ENCODE data around the gene TENM3.

TENM3 gene

DNA sequence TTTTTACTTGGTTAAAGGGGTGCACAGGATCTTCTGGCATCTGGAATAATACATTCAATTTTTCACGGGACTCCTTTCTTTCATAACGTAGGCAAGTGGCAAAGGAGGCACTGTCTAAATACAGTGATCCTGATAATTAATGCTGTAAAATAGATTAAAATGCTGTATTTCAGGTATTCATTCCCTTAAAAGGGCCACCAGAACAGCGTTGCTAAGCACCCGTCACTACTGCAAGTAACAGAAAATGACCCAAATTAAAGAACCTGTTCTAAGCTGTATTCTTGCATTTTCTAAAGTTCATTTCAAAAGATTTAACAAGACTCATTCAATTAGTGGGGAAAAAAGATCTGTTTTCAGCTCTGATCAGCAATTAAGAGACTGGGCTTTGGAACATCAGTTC is 208.2 kb downstream of the TENM3 start:
- ATAC-seq = no peak
- no peak for DNase-seq

DNA sequence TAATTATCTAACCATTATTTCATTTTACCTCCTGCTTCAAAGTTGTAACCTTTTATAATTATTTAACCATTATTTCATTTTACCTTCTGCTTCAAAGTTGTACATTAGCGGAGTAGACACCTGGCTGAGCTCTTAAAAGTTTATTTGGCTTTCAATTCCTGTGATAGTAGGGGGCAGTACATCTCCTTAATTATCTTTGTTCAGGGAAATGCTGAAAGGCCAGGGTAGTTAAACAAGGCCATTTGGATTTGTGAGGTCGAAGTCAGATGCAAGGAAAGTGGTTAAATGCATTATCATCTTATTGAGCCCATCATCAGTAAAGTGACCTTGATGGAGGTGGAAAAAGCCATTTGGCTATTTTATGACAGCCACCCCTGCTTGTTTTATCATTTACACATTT is 210.6 kb downstream of the TENM3 start:
- ATAC-seq (no peak), DNase-seq (no peak)

DNA sequence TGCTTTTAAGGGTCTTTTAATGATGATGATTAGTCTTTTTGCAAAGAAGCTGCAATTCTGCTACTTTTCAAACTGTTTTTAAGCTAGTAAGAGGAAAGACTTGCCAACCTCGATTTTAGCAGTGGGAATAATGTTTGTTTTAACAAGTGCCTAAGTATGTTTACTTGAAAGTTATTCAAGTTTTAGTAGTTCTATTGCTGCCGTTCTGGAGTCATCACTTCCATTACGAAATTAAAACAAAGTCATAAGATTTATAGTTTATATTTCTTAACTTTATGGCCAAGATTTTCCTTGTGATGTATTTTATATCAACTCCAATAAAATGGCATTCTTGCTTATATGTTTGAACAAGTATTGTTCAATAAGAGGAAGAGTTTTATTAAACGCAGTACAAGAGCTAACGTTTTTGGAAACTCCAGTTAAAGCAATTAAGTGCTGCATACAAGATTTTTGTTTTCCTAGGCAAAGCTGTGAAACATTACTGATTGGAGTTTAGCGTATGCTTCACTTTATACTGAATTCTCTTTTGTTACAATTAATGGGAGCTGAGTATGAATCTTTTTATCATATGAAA is 211.3 kb downstream of the TENM3 start:
- DNase-seq (no peak), ATAC-seq (no peak)

DNA sequence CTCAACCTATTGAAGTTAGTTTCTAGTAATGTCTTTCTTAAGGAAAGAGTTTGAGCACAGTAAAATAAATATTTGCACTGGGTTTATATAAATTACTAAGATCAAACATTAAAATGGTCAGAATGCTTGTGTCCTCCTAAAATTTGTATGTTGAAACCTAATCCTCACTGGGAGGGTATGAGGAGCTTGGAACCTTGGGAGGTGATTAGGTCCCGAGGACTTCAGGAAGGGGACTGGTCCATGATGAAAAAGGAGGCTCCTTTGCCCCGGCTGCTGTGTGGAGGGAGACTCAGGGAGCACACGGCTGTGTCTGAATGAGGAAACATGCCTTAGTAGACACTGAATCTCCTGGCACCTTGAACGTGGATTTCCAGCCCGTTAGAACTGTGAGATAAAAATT is 221.9 kb downstream of the TENM3 start:
- ATAC-seq = no peak
- DNase-seq = no peak

DNA sequence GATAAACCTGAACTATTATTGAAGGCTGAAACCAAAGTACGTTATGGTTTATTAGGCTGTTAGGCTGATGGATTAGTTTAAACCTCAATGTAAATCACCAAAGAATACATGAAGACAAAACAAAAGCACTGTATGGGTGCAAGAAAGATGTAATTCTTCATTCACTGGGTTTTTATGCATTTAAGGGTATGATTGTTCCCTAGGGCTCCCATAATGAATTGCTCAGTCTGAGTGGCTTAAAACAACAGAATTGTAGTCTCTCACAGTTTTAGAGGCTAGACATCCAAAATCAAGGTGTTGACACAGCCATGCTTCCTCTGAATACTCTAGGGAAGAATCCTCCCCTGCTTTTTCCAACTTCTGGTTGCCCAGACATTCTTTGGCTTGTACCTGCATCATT is 222.8 kb downstream of the TENM3 start:
- no peak for DNase-seq
- no peak for ATAC-seq

DNA sequence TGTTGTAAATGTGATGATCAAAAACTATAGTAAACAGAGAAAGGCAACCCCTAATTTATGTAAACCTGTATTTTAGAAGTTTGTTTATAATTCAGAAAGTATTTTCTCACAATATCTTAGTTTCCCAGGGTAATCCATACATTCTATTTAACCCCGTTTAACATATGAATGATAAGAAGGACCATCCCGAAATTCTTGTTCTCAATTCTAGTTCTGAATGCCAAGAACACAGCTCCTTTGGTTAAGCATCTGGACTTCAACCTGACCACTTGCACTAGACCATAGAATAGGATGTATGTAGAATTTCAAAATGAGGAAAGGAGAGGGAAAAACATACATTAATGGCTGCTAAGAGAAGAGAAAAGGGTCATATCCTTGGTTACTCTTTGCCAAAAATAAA is 227.0 kb downstream of the TENM3 start:
- ATAC-seq (no peak), DNase-seq (no peak)

DNA sequence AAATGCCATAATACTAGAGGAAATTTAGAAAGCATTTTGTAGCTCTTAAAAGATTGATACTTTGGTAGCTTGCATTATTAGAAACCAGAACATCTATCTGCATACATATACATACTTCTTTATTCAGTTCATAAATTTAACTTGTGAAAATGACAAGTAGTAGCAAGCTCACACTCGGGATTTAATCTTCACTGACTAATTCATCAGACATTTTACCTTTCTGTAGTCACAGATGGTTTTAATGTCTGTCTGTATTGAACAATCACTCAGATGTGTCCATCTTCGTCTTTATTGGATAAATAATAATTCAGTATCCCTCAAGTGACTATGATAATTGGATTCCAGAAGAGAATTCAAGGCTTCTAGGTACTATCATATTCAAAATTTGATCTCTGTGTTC is 232.3 kb downstream of the TENM3 start:
- DNase-seq (no peak), ATAC-seq (no peak)

DNA sequence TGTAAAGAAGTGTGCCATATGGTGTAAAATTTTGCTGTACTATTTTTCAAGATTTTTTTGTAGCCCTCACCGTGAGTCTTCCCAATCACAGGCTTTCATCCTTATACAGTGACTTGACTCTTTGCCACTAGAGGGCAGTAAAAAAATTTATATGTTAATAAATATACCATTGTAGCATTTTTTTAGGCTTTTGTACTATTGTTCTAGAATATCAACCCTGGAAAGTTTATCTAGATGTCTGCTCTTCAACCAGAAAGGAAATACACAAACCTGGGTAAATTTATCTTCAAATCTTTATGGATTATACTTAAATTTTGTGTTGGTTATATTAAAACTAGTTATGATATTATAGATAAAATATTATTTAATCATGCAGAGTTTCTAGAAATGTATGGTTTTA is 235.3 kb downstream of the TENM3 start:
- ATAC-seq = no peak
- no peak for DNase-seq

DNA sequence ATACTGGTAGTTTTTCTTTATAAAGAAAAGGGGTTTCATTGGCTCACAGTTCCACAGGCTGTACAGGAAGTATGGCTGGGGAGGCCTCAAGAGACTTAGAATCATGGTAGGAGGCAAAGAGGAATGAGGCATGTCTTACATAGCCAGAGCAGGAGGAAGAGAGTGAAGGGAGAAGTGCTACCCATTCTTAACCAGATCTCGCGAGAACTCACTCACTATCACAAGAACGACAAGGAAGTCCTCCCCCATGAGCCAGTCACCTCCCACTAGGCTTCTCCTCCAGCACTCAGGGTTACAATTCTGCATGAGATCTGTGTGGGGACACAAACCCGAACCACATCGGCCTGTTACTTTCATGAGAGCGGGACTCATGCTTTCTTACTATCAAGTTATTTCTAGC is 240.5 kb downstream of the TENM3 start:
- peak; percentile 32 for ATAC-seq

DNA sequence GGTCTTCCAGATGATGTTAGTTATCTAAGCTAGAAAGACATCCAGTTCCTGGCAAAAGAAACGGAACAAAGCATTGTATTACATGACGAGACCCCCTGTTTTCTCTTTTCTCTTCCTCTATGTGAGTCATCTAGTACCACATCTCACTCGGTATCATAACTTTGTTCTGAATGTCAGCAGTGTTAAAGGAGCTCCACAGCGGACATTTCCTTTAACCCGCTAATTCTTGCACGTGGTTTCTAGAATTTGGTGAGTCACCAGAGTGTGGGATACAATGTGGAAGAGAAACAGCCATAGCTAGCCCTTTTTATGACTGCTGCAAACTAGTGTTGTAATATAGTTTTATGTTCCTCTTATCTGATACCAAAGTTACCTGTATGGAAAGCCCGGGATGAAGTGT is 243.7 kb downstream of the TENM3 start:
- ATAC-seq (peak; percentile 40), DNase-seq (no peak)

More for the DNA sequence above, 240.5 kb downstream of the TENM3 start:
- DNase-seq = no peak

DNA sequence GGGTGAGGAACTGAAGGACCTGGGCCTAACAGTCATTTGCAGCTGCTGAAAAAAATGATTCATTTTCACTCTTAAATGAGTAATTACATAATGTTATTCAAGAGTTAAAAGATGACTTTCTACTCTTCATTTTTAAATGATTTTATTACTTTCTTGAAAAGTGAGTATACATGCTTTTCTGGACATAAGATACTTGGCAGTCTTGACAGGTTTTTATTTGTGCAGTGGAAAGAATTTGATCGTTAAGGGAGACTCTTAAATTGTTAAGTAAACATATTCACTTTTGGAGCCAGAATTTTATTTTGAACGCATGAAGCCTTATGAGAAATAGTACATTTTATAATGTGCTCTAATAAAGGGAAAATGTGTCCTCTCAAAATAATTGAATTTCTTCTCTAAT is 245.7 kb downstream of the TENM3 start:
- ATAC-seq = no peak
- DNase-seq = no peak

DNA sequence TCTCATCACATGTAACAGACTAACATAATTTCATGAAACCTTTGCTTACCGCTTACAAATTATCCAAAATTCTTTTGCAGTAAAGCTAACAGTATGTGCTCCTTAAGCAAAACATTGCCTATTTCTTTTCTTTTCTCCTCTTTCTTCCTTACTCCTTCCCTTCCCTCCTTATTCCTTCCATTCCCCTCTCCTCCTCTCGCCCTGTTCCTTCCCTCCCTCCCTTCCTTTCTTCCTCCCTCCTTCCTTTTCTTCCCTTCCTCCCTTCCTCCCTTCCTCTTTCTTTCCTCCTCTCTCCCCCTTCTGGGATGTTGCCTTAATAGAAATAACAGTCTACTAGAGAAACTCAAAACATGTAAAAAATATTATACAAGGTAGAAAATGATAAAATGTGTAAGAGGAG is 246.4 kb downstream of the TENM3 start:
- DNase-seq = no peak
- no peak for ATAC-seq

DNA sequence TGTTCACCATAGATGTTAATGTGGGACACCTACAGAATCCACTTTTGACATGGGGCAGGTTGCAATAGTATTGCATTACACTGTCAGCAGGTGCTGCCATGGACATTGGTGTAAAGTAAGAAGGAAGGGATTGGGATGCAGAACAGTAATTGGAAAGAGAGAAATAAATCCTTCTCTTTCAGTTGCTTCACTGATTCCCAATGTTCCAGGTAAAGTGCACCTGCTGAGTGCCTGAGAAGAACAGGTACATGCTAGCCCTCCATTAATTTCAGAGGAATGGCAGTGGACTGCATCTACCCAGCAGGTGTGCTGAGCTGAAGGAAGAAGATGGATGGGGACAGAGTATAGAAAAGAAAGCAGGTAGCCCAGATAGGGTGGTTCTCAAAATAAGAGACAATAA is 248.5 kb downstream of the TENM3 start:
- no peak for ATAC-seq
- DNase-seq = no peak

DNA sequence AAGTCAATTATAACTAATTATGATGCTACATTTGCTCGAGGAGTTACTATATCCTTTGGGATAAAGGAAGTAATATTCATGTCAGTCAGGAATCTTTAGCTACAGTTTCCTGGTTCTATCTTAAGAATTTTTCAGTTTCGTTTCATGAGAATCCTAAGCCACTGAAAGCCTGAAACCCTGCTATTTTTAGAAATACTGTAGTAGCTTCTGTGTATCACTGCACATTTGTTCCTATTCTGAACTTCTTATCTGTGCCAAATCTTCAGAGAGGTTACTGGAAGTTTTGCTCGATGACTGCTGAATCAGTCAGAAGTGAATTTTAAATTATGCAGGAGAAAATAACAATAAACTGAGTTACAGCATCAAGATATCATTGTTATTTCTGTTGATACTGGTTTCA is 249.2 kb downstream of the TENM3 start:
- DNase-seq = no peak
- ATAC-seq = no peak

DNA sequence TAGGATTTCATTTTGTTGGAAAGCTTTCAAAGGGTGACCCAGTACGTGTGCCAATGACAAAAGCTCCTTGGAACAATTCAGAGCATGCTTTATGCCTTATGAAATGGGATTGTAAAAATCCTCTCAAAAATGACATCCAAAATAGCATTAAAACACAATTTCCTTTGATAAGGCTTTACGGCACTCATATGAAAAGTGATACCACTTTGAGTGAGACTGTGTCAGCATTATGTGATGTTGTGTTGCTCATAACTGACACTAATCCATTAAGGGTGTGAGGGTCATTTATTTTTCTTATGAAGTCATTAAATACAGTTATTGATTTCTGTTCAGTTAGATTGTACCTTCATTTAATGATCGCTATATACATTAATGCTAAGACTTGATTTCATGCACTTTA is 250.2 kb downstream of the TENM3 start:
- no peak for ATAC-seq
- no peak for DNase-seq

DNA sequence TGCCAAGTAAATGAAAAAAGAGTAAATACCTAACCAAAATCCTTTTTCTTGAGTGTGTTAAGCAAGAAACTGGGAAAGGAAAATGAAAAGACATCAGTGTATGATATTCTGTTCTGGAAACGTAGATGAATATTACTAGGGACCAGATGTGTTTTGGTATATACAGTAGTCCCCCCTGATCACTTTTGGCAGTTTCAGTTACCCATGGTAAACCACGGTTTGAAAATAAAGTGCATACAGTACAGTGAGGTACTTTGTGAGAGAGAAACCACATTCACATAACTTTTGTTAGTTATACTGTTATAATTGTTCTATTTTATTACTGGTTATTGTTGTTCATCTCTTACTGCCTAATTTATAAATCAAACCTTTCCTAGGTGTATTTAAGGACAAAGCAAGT is 250.9 kb downstream of the TENM3 start:
- ATAC-seq (no peak), DNase-seq (no peak)

DNA sequence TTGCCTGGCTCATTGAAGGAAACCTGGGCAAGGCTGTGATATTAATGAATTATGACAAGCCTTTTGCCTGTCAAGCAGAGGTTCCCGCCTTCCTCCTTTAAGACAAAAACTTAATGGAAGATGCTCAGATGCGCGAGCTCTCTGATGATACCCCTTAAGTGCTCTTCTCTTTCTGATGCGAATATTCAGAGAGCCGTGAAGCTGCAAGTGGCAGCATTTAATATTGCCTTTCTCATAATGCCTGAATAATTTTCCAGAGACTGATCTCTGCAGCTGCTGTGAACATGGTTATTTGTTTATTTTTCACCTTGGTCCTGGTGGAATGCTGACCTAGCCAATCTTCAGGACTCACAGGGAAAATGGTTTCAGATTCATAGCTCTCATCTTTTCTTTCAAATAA is 251.8 kb downstream of the TENM3 start:
- ATAC-seq = no peak

DNA sequence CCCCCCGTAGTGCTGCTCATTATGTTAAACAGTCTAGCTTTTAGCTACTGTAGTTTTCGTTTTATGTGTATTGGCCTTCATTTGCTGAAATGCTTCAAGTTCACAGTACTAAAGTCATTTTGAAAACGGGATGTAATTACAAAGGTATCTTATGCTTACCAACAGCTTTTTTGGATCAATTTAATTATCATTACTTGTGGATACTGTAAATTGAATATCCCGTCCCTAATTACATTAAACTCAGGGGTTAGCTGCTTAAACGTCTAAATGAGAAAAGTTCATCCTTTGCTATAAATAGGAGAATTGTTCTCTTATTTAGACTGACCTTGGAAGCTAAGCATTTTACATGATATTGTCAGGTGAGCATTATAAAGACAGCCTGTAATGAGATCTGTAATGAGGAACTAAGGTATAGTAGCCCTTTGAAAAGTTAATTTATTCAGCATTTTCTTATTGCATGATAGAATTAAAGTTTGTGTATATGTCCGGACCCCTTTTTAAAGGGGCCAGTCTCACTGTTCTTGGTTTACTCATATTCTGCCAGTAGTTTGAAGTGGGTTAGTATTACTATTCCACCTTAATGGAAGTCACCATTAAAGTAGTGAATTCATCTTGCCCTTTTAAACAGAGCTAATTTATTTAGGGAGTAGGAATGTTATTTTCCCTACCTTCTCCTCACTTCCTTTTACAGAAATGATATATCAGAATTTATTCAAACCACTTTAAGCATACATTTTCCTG is 252.6 kb downstream of the TENM3 start:
- DNase-seq = no peak
- no peak for ATAC-seq

More for the DNA sequence above, 251.8 kb downstream of the TENM3 start:
- DNase-seq = no peak

DNA sequence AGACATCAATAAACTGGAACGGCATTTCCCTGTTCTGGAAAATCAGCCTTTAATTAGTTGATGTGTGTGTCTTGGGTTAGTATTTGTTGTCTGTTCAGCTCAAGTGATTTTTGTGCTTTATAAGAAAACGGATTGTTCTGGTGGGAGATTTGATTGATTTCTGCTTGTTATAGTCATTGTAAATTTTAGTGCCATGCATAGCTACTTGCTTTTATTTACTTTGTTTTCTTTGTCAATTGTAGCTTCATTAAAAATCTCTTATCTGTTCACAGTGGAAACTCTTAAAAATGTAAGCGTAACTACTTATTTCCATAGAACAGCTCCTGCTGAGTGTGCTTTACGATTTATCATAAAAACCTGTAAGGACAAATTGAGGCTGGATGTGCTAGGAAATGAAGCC is 253.2 kb downstream of the TENM3 start:
- ATAC-seq = no peak
- no peak for DNase-seq

DNA sequence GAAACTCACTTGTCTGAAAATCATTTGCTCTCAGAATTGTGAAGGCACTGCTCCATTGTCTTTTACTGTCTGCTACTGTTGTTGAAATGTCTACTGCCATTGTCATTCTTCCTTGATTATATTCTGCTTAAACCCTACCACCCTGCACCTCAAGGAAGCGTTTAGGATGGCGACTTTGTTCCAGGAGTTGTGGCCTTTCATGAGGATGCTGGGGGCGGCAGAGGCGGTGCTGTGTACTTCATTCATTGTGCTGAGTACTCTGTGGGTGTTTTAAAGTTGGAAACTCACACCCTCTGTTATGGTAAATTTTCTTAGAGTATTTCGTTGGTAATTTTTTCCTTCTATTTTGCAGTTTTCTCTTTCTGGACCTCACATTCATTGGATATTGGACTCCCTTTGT is 258.9 kb downstream of the TENM3 start:
- no peak for DNase-seq

DNA sequence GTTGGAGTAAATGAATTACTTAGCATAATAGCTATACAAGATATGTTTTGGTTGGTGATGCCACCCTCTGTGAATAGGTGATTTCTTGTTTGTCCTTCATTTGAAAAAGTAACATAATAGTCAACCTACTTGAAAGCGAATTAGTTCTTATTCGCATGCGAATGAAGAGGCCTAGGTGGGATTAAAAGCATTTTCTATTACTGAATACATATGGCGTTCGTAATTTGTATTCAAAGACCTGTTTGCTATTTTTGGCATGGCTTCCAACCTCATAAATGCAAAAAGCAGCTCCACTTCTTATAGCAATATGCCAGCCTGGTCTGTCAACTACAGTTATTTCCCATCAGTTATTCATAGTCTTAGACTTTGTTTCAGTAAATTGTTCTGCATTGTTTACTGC is 261.3 kb downstream of the TENM3 start:
- DNase-seq (no peak), ATAC-seq (no peak)

More for the DNA sequence above, 258.9 kb downstream of the TENM3 start:
- ATAC-seq = no peak

DNA sequence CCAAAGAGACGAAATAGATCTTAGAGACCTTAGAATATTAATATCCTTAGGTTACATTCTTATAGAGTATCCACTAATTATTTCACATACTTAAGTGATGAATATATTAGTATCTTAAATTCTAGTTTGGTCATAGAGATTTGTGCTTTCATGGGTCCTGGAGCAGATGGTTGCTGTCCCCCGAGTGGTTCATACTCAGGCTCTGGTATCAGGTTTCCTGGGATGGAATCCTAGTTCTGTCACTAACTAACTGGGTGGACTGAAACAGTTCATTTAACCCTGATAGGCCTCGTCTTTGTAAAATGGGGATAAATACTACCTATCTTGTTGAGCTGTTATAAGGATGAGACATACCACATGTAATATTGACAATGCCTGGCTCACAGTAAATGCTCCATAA is 264.6 kb downstream of the TENM3 start:
- no peak for ATAC-seq
- DNase-seq = no peak

DNA sequence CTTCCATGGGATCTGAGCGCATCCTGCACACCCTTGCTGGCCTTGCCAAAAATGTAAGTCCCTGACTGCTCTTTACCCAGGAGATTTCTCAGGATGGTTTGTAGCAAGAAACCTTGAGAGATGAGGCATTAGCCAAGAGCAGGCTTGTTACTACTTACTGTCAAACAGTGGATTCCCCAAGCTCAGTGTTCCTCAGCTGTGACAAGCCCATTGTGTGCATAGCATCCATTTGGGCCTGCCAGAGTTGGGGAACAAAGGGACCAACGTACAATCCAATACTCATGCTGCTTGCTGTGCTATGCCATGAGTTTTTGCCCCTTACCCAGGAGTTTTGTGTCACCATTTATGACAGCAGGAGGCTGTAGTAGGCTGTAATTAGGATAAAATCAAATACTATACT is 267.6 kb downstream of the TENM3 start:
- ATAC-seq (no peak), DNase-seq (no peak)

DNA sequence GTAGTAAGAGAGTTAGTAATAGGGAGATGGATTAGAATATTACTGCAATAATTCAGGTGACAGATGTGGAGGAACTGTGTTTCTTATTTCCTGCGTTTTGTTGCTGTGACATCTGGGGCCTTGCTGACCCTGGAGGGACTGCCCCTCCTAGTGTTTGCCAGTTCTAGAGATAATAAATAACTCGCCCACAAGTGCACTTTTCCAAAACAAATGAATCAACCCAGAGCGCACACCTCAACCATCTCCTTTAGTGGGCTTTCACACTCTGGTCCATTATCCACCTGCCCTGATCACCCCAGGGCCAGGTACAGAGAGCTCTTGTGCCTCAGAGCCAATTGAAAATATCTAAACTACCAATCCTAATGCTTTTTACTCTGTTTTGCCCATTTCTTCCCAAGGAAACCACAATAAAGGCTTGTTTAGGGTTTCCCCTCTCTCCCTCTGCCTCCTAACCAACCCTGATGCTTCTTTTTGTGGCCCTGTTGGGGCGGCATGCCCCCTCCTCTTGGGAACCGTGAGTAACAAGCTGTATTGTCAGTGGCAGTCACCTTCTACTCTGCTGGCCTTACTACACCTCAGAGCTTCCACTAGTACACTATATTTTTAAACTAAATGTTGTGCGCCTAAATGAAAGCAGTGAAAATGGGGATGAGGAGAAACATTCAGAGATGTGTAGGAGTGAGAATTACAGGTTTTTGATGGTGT is 270.5 kb downstream of the TENM3 start:
- no peak for ATAC-seq

More for the DNA sequence above, 270.5 kb downstream of the TENM3 start:
- no peak for DNase-seq
